Gastrocnemius medialis (tissue), 4 donors: Measurements from ENCODE around the gene NDOR1.

Experiments
- CTCF ChIP-seq, 5 experiments: fragments of 450-650 bp in 3 of 5; fragments of 200-600 bp in 2 of 5; sonication (generic) in 2 of 5; IDR thresholded peaks in 4 of 5; conservative IDR thresholded peaks in 1 of 5; 1 replicate in 4 of 5; 2 replicates in 1 of 5; pipeline ENCODE4 v1.5.1; 2016 to 2019; ENCODE audit warnings: antibody characterized with exemption in 5 of 5, mild to moderate bottlenecking in 3 of 5, moderate library complexity in 3 of 5
- POLR2A ChIP-seq, 2 donors: fragments of 450-650 bp; IDR thresholded peaks; one replicate each; pipeline ENCODE4 v1.6.1; 2017; ENCODE audit warnings: antibody characterized with exemption in 2 of 2, mild to moderate bottlenecking in 2 of 2, moderate library complexity in 2 of 2

DNA sequence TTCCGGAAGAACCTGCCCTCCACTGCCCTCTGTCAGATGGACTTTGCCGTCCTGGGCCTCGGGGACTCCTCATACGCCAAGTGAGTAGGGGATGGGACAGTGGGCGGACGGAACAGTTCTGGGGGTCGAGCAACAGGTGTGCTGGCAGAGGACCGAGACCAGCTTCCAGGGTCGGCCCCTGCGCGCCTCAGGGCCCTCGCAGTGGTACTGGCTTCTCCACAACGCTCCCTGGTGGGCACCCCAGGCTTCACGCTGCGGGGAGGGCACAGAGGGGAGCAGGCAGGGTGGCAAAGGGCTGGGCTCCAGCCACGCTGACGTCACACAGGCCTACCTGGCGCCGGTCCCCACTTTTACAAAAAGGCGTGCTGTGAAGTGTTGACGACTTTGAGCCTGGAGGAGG is 7.0 kb downstream of the NDOR1 start:
- TF ChIP-seq CTCF (IDR thresholded peaks at IDR 0.05 in 4 of 5, conservative IDR thresholded peaks at IDR 0.05 in 1 of 5) (no peak), POLR2A (IDR thresholded peaks at IDR 0.05) (no peak)
